ENCODE results near the gene MKI67. TPM values are rescaled to one million over a fixed set of nuclear protein-coding genes. Genes with fewer than 3 reads are reported as not detected.

Gene MKI67
- polyA plus RNA-seq, 1 of the 3 experiments (the other 2 are of a cell fraction), result 7.5 TPM

GRCh38 chr10:128172756-128173155 is 46.5 kb upstream of the MKI67 start:
- Histone ChIP-seq H3K9me2 (no peaks in the 10 kb centered on the region), H3K9ac (no peak overlapping the region), H3K27ac (ENCODE audit: low read depth in 2 of 2, low read length in 1 of 2) (no peak overlapping the region), H3K4me2 (no peak overlapping the region), H3K9me3 (no peaks in the 10 kb centered on the region), H2AFZ (ENCODE audit: low read depth) (no peak overlapping the region), H3K4me3 (ENCODE audit: low read depth in 2 of 2, low read length in 1 of 2) (no peak overlapping the region), H4K20me1 (ENCODE audit: insufficient read depth) (no peaks in the 10 kb centered on the region), H3K27me3 (ENCODE audit: insufficient read depth) (no peaks in the 10 kb centered on the region), H3F3A (replicated peaks; ENCODE audit: insufficient read depth) (no peaks in the 10 kb centered on the region), H3K79me2 (ENCODE audit: insufficient read depth) (no peaks in the 10 kb centered on the region), H3K4me1 (ENCODE audit: control insufficient read depth in 1 of 2, insufficient read depth in 2 of 2, low read depth in 1 of 2, low read length in 1 of 2) (no peaks in the 10 kb centered on the region; a peak in 1 of 4 replicates), H3K36me3 (replicated peaks in 1 of 2; ENCODE audit: control insufficient read depth in 1 of 2, insufficient read depth in 2 of 2, low read length in 1 of 2) (no peaks in the 10 kb centered on the region)
- ChIA-PET CTCF (interaction anchor here (0.9 to 1.0 kb wide), 2 partner anchors 9 to 39 kb away, joined by 4 to 5 read pairs; no protein-coding TSS in a partner anchor), POLR2A (no interaction called here)
- WGBS (ENCODE audit: low lambda C conversion rate), result 8% methylated on average over 1 of the region's 1 CpG
- no peak for DNase-seq
- TF ChIP-seq EP300 (IDR thresholded peaks at IDR 0.05; ENCODE audit: borderline replicate concordance in 1 of 2, low read depth in 1 of 2, low read length in 1 of 2), result no peak
- no peak for TF ChIP-seq RFX5 (IDR thresholded peaks at IDR 0.05; ENCODE audit: low read length)
- TF ChIP-seq MEF2A (IDR thresholded peaks at IDR 0.05; ENCODE audit: borderline replicate concordance, low read depth), result no peak
- no peak for TF ChIP-seq CTCF (IDR thresholded peaks at IDR 0.05)

GRCh38 chr10:128169811-128170379 is 43.7 kb upstream of the MKI67 start:
- Histone ChIP-seq H4K20me1 (ENCODE audit: insufficient read depth) (no peaks in the 10 kb centered on the region), H3K4me3 (ENCODE audit: low read depth in 2 of 2, low read length in 1 of 2) (no peak overlapping the region), H3K36me3 (replicated peaks in 1 of 2; ENCODE audit: control insufficient read depth in 1 of 2, insufficient read depth in 2 of 2, low read length in 1 of 2) (no peaks in the 10 kb centered on the region), H3K9me2 (no peaks in the 10 kb centered on the region), H3K4me2 (no peak overlapping the region), H3K79me2 (ENCODE audit: insufficient read depth) (no peaks in the 10 kb centered on the region), H3F3A (replicated peaks; ENCODE audit: insufficient read depth) (no peaks in the 10 kb centered on the region), H3K27me3 (ENCODE audit: insufficient read depth) (no peaks in the 10 kb centered on the region), H3K27ac (ENCODE audit: low read depth in 2 of 2, low read length in 1 of 2) (no peak overlapping the region), H3K9ac (no peak overlapping the region), H3K4me1 (ENCODE audit: control insufficient read depth in 1 of 2, insufficient read depth in 2 of 2, low read depth in 1 of 2, low read length in 1 of 2) (no peaks in the 10 kb centered on the region; a peak in 1 of 4 replicates), H3K9me3 (no peaks in the 10 kb centered on the region), H2AFZ (ENCODE audit: low read depth) (no peak overlapping the region)
- DNase-seq, result no peak
- ChIA-PET POLR2A (no interaction called here), CTCF (interaction anchor here (1.2 to 2.1 kb wide), 5 partner anchors 8 to 42 kb away, joined by 3 to 9 read pairs (median 5); no protein-coding TSS in a partner anchor)
- 53% methylated on average over 8 of the region's 8 CpGs for WGBS (ENCODE audit: low lambda C conversion rate)
- TF ChIP-seq GATA2 (CRISPR knock-in tag; IDR thresholded peaks at IDR 0.05) (no peak), YY1 (IDR thresholded peaks at IDR 0.05; ENCODE audit: low read depth) (no peak), POLR2AphosphoS5 (IDR thresholded peaks at IDR 0.05; ENCODE audit: low read depth, low read length) (no peak), CTCF (IDR thresholded peaks at IDR 0.05) (no peak), GABPA (IDR thresholded peaks at IDR 0.05; ENCODE audit: low read depth) (no peak), RXRA (IDR thresholded peaks at IDR 0.05; ENCODE audit: borderline replicate concordance, low read depth) (no peak), TCF12 (IDR thresholded peaks at IDR 0.05) (no peak), TEAD4 (IDR thresholded peaks at IDR 0.05; ENCODE audit: borderline replicate concordance, insufficient read depth) (no peak), RAD21 (IDR thresholded peaks at IDR 0.05; ENCODE audit: low read length) (no peak), ZBTB33 (IDR thresholded peaks at IDR 0.05; ENCODE audit: borderline replicate concordance, low read depth) (no peak), SIN3A (IDR thresholded peaks at IDR 0.05; ENCODE audit: borderline replicate concordance, low read depth, low read length) (no peak)
